GM18505 (cell line): Measurements from ENCODE around the gene CAPRIN2.

Experiments
- ATAC-seq: cut with Tn5 transposase; IDR thresholded peaks from one replicate; pipeline ENCODE4 v1.9.1; 2021; ENCODE audit not compliant: unreplicated experiment
- POLR2A ChIP-seq: IDR thresholded peaks from 4 replicates; pipeline ENCODE4 v1.6.1; 2011; ENCODE audit warnings: borderline replicate concordance; ENCODE audit not compliant: insufficient read depth, insufficient read length; ENCODE audit errors: extremely low read depth

The CAPRIN2 gene

GRCh38 chr12:30706476-30706875 lies 48.3 kb downstream of the CAPRIN2 start:
- ATAC-seq = no peak
- no peak for TF ChIP-seq POLR2A

- no peak for TF ChIP-seq POLR2A
Observed at GRCh38 chr12:30701056-30701455, 53.7 kb downstream of the CAPRIN2 start.

GRCh38 chr12:30700216-30700900 lies 54.4 kb downstream of the CAPRIN2 start:
- ATAC-seq = no peak
- no peak for TF ChIP-seq POLR2A

More at GRCh38 chr12:30701056-30701455, 53.7 kb downstream of the CAPRIN2 start:
- ATAC-seq = no peak

- ATAC-seq = no peak
Observed at GRCh38 chr12:30698346-30698745, 56.4 kb downstream of the CAPRIN2 start.

GRCh38 chr12:30696943-30697342 lies 57.8 kb downstream of the CAPRIN2 start:
- no peak for ATAC-seq
- no peak for TF ChIP-seq POLR2A

More at GRCh38 chr12:30698346-30698745, 56.4 kb downstream of the CAPRIN2 start:
- no peak for TF ChIP-seq POLR2A

GRCh38 chr12:30696486-30696885 lies 58.3 kb downstream of the CAPRIN2 start:
- no peak for TF ChIP-seq POLR2A
- ATAC-seq = no peak

GRCh38 chr12:30696103-30696408 lies 58.7 kb downstream of the CAPRIN2 start:
- peak; percentile 33 for ATAC-seq
- no peak for TF ChIP-seq POLR2A

GRCh38 chr12:30695199-30696102 lies 59.3 kb downstream of the CAPRIN2 start, which contains the start of gene IPO8:
Gene IPO8 (minus strand): TSS chr12:30695869. CDS start chr12:30695647, 222 bp downstream.
- ATAC-seq = peak; percentile 80
- peak; percentile 47 for TF ChIP-seq POLR2A

- ATAC-seq = no peak
- TF ChIP-seq POLR2A = peak; percentile 2
Observed at GRCh38 chr12:30694412-30695198, 60.1 kb downstream of the CAPRIN2 start.

- no peak for ATAC-seq
- TF ChIP-seq POLR2A = no peak
Observed at GRCh38 chr12:30692470-30692869, 62.3 kb downstream of the CAPRIN2 start.

- no peak for TF ChIP-seq POLR2A
- ATAC-seq = no peak
Observed at GRCh38 chr12:30691122-30691879, 63.5 kb downstream of the CAPRIN2 start.

GRCh38 chr12:30687265-30687986 lies 67.3 kb downstream of the CAPRIN2 start:
- TF ChIP-seq POLR2A = no peak
- ATAC-seq = no peak
